HCT116 (cell line): ENCODE results near the gene EFCAB13.
"Not testable (repeated sequence)": the region's sequence is repeated elsewhere in the genome, so short reads cannot be mapped to it uniquely, and the experiment has no call there.

Experiments
- CEBPB ChIP-seq: IDR thresholded peaks from 2 replicates; pipeline ENCODE4 v1.6.1; 2012; ENCODE audit warnings: low read depth
- CTCF ChIP-seq, 3 experiments: fragments of 200-600 bp in 1 of 3; sonication (generic) in 1 of 3; IDR thresholded peaks in 2 of 3; conservative IDR thresholded peaks in 1 of 3; 2 replicates each; pipeline ENCODE4 v1.5.1; 2012 to 2017; ENCODE audit warnings: low read depth in 2 of 3, low read length in 2 of 3, antibody characterized with exemption in 1 of 3, borderline replicate concordance in 1 of 3, control low read depth in 1 of 3, mild to moderate bottlenecking in 1 of 3, mixed read lengths in 1 of 3, mixed run types in 1 of 3, moderate library complexity in 1 of 3; ENCODE audit not compliant: insufficient read depth in 1 of 3
- EZH2phosphoT487 ChIP-seq: fragments of 200-600 bp; IDR thresholded peaks from 2 replicates; pipeline ENCODE4 v1.6.1; 2018; ENCODE audit warnings: antibody characterized with exemption, borderline replicate concordance
- JUND ChIP-seq: IDR thresholded peaks from 2 replicates; pipeline ENCODE4 v1.6.1; 2012
- POLR2A ChIP-seq: IDR thresholded peaks from 2 replicates; pipeline ENCODE4 v1.7.0; 2011; ENCODE audit warnings: borderline replicate concordance; ENCODE audit not compliant: insufficient read depth, insufficient read length; ENCODE audit errors: extremely low read depth
- POLR2AphosphoS5 ChIP-seq: IDR thresholded peaks from 2 replicates; pipeline ENCODE4 v1.6.1; 2011; ENCODE audit warnings: mild to moderate bottlenecking, low read depth, low read length, moderate library complexity
- RAD21 ChIP-seq: IDR thresholded peaks from 2 replicates; pipeline ENCODE4 v1.6.1; 2012; ENCODE audit warnings: low read depth, mild to moderate bottlenecking
- REST ChIP-seq: IDR thresholded peaks from 2 replicates; pipeline ENCODE4 v1.6.1; 2012; ENCODE audit warnings: low read depth
- ZNF274 ChIP-seq: fragments of 200-500 bp; sonication (Bioruptor generic); IDR thresholded peaks from 2 replicates; pipeline ENCODE4 v1.6.1; 2014; ENCODE audit warnings: mild to moderate bottlenecking, low read depth, low read length, inconsistent platforms

GRCh38 chr17:47425887-47426635 lies 102.3 kb downstream of the EFCAB13 start:
- not testable (repeated sequence) for TF ChIP-seq POLR2A; CTCF (IDR thresholded peaks at IDR 0.05 in 2 of 3, conservative IDR thresholded peaks at IDR 0.05 in 1 of 3; ENCODE audit: borderline replicate concordance in 1 of 3, insufficient read depth in 1 of 3, low read depth in 2 of 3, low read length in 2 of 3); RAD21; ZNF274; EZH2phosphoT487; JUND; CEBPB; REST; POLR2AphosphoS5
